Neural cell (in vitro differentiated cells): ENCODE data around the gene ZNF428. TPM values are rescaled to one million over a fixed set of nuclear protein-coding genes. Genes with fewer than 3 reads are reported as not detected.

Experiments used
- H2AFZ ChIP-seq: fragments of 200-600, 300-800 bp; sonication (generic), shearing (Covaris generic); 2 replicates; pipeline ENCODE4 v1.6.0; 2014; ENCODE audit warnings: low read depth, mild to moderate bottlenecking, antibody characterized with exemption, low read length, moderate library complexity
- H3F3A ChIP-seq: fragments of 200-600 bp; shearing (Covaris generic); 2 replicates; pipeline ENCODE4 v1.6.1; 2016; ENCODE audit warnings: mild to moderate bottlenecking, moderate library complexity, mixed read lengths, antibody characterized with exemption, low read length; ENCODE audit not compliant: insufficient read depth, poor library complexity, severe bottlenecking
- H3K27ac ChIP-seq: fragments of 200-600, 300-800 bp; sonication (generic), shearing (Covaris generic); 2 replicates; pipeline ENCODE4 v1.5.1; 2014; ENCODE audit warnings: mild to moderate bottlenecking, low read length, moderate library complexity
- H3K27me3 ChIP-seq: fragments of 300-800, 200-600 bp; sonication (generic), shearing (Covaris generic); 2 replicates; pipeline ENCODE4 v1.6.0; 2014; ENCODE audit warnings: mild to moderate bottlenecking, low read depth, low read length, moderate library complexity; ENCODE audit not compliant: insufficient read depth
- H3K36me3 ChIP-seq: fragments of 300-800, 200-600 bp; sonication (generic), shearing (Covaris generic); 2 replicates; pipeline ENCODE4 v1.5.1; 2014; ENCODE audit warnings: mild to moderate bottlenecking, antibody characterized with exemption, low read length, moderate library complexity; ENCODE audit not compliant: insufficient read depth
- H3K4me2 ChIP-seq: fragments of 300-800, 200-600 bp; sonication (generic), shearing (Covaris generic); 2 replicates; pipeline ENCODE4 v1.6.0; 2014; ENCODE audit warnings: mild to moderate bottlenecking, low read length
- H3K4me3 ChIP-seq: fragments of 300-800, 200-600 bp; sonication (generic), shearing (Covaris generic); 2 replicates; pipeline ENCODE4 v1.5.1; 2014; ENCODE audit warnings: mild to moderate bottlenecking, low read length, moderate library complexity
- H3K79me2 ChIP-seq: fragments of 200-600 bp; shearing (Covaris generic); replicated peaks from 2 replicates; pipeline ENCODE4 v1.6.0; 2014; ENCODE audit warnings: mild to moderate bottlenecking, low read length, moderate library complexity; ENCODE audit not compliant: insufficient read depth
- H3K9ac ChIP-seq: fragments of 300-800, 200-600 bp; sonication (generic), shearing (Covaris generic); 2 replicates; pipeline ENCODE4 v1.6.1; 2016; ENCODE audit warnings: mild to moderate bottlenecking, low read length, mixed read lengths
- H3K9me2 ChIP-seq: fragments of 200-600 bp; shearing (Covaris generic); 2 replicates; pipeline ENCODE4 v1.6.1; 2016; ENCODE audit warnings: mild to moderate bottlenecking, low read length, mixed read lengths; ENCODE audit not compliant: insufficient read depth
- H3K9me3 ChIP-seq: fragments of 200-600, 300-800 bp; sonication (generic), shearing (Covaris generic); 2 replicates; pipeline ENCODE4 v1.6.1; 2016; ENCODE audit warnings: mild to moderate bottlenecking, mixed run types, low read length, moderate library complexity, mixed read lengths
- H4K20me1 ChIP-seq: fragments of 200-600 bp; shearing (Covaris generic); 2 replicates; pipeline ENCODE4 v1.6.1; 2016; ENCODE audit warnings: mild to moderate bottlenecking, mixed run types; ENCODE audit not compliant: insufficient read depth
- CTCF ChIP-seq: fragments of 450-650 bp; IDR thresholded peaks from 2 replicates; pipeline ENCODE4 v1.5.1; 2014; ENCODE audit warnings: antibody characterized with exemption, mild to moderate bottlenecking, moderate library complexity; ENCODE audit not compliant: poor library complexity, severe bottlenecking
- EP300 ChIP-seq: fragments of 450-650 bp; conservative IDR thresholded peaks from 2 replicates; pipeline ENCODE4 v1.6.1; 2014; ENCODE audit warnings: antibody characterized with exemption, mild to moderate bottlenecking, moderate library complexity; ENCODE audit not compliant: poor library complexity, severe bottlenecking
- EZH2 ChIP-seq: fragments of 200-600, 300-800 bp; shearing (Covaris generic), sonication (generic); IDR thresholded peaks from 2 replicates; pipeline ENCODE4 v1.6.1; 2014; ENCODE audit warnings: antibody characterized with exemption, low read length, borderline replicate concordance, mild to moderate bottlenecking; ENCODE audit not compliant: insufficient read depth, poor library complexity, severe bottlenecking
- MXI1 ChIP-seq: fragments of 450-650 bp; conservative IDR thresholded peaks from 2 replicates; pipeline ENCODE4 v1.6.1; 2014; ENCODE audit warnings: antibody characterized with exemption, mild to moderate bottlenecking; ENCODE audit not compliant: poor library complexity, severe bottlenecking
- POLR2AphosphoS5 ChIP-seq: IDR thresholded peaks from 2 replicates; pipeline ENCODE4 v1.6.1; 2012
- RAD21 ChIP-seq: fragments of 450-650 bp; conservative IDR thresholded peaks from 2 replicates; pipeline ENCODE4 v1.6.1; 2014; ENCODE audit warnings: antibody characterized with exemption, mild to moderate bottlenecking, moderate library complexity
- REST ChIP-seq: IDR thresholded peaks from 2 replicates; pipeline ENCODE4 v1.6.1; 2012; ENCODE audit warnings: borderline replicate concordance
- SMC3 ChIP-seq: fragments of 450-650 bp; conservative IDR thresholded peaks from 2 replicates; pipeline ENCODE4 v1.6.1; 2014; ENCODE audit warnings: antibody characterized with exemption, mild to moderate bottlenecking, moderate library complexity; ENCODE audit not compliant: poor library complexity
- TAF1 ChIP-seq: IDR thresholded peaks from 2 replicates; pipeline ENCODE4 v1.6.1; 2012; ENCODE audit warnings: low read depth
- polyA minus RNA-seq: library from RNA; depleted of rRNA, polyadenylated mRNA; stranded (reverse); fragments of >200 nt; gene quantifications from 2 replicates; pipeline ENCODE4 v1.2.3, GENCODE V29; 2014
- polyA plus RNA-seq: library from polyadenylated mRNA; depleted of rRNA; stranded (reverse); fragments of >200 nt; gene quantifications from 2 replicates; pipeline ENCODE4 v1.2.3, GENCODE V29; 2014

Gene ZNF428
- 983 and 1,008 TPM in 2 replicates for polyA plus RNA-seq
- 194 and 197 TPM in 2 replicates for polyA minus RNA-seq

- H3K27me3 ChIP-seq = no peaks in the 10 kb centered on the region
- no peaks in the 10 kb centered on the region for H3K9me3 ChIP-seq
- H3K4me3 ChIP-seq = peak within 1 kb of the TSS; percentile 85
- H3K27ac ChIP-seq = peak within 1 kb of the TSS; percentile 99
- H2AFZ ChIP-seq = peak within 1 kb of the TSS; percentile 88
- H3K9ac ChIP-seq = peak within 1 kb of the TSS; percentile 97
- H3K9me2 ChIP-seq = no peaks in the 10 kb centered on the region
- peak within 1 kb of the TSS; percentile 92 for H3K4me2 ChIP-seq
- H3K79me2 ChIP-seq = peaks cover 44% of the 10 kb centered on the region
- no peaks in the 10 kb centered on the region for H3K36me3 ChIP-seq
- H3F3A ChIP-seq = peaks cover 9% of the 10 kb centered on the region
- TF ChIP-seq CTCF (peak; percentile 32), EZH2 (no peak), SMC3 (peak; percentile 50), TAF1 (peak; percentile 90), RAD21 (no peak), REST (peak; percentile 54), EP300 (peak; percentile 77), POLR2AphosphoS5 (peak; percentile 93), MXI1 (peak; percentile 73)
- H4K20me1 ChIP-seq = no peaks in the 10 kb centered on the region
Observed at GRCh38 chr19:43619262-43620060, at the start of gene ZNF428. ZNF428 (minus strand) TSS chr19:43619629; CDS start chr19:43614304, 5,325 bp downstream.

GRCh38 chr19:43668406-43669109 is 49.1 kb upstream of the ZNF428 start:
- H3K27ac ChIP-seq = no peak overlapping the region
- TF ChIP-seq REST (no peak), MXI1 (peak; percentile 22)
- no peaks in the 10 kb centered on the region for H3K9me2 ChIP-seq
- H3K9me3 ChIP-seq = no peaks in the 10 kb centered on the region
- peak overlapping the region; percentile 45 for H3K9ac ChIP-seq
- H3K27me3 ChIP-seq = peaks cover 42% of the 10 kb centered on the region
- no peak overlapping the region for H2AFZ ChIP-seq
- peak overlapping the region; percentile 65 for H3K4me3 ChIP-seq
- H4K20me1 ChIP-seq = no peaks in the 10 kb centered on the region
- H3K36me3 ChIP-seq = no peaks in the 10 kb centered on the region
- H3K4me2 ChIP-seq = no peak overlapping the region
- H3F3A ChIP-seq = no peaks in the 10 kb centered on the region
- H3K79me2 ChIP-seq = no peaks in the 10 kb centered on the region
